HG03175 (cell line): ENCODE data around the gene KLK4.
"Not testable (repeated sequence)": the region's sequence is repeated elsewhere in the genome, so short reads cannot be mapped to it uniquely, and the experiment has no call there.

Experiments used
- ATAC-seq: cut with Tn5 transposase; IDR thresholded peaks from one replicate; pipeline ENCODE4 v1.9.1; 2021; ENCODE audit warnings: mild to moderate bottlenecking, moderate library complexity; ENCODE audit not compliant: unreplicated experiment

KLK4 gene

GRCh38 chr19:50916069-50916468 lies 4.9 kb upstream of the KLK4 start:
- no peak for ATAC-seq

- ATAC-seq: no peak
These were observed 1.8 kb upstream of the KLK4 start for GRCh38 chr19:50912727-50913716.

- ATAC-seq: no peak
These were observed 956 bp upstream of the KLK4 start for GRCh38 chr19:50912102-50912599.

GRCh38 chr19:50910722-50911121 lies 473 bp downstream of the KLK4 start:
- no peak for ATAC-seq

- peak; percentile 38 for ATAC-seq
These were observed 1.7 kb downstream of the KLK4 start for GRCh38 chr19:50909240-50910070.

GRCh38 chr19:50908336-50908735 lies 2.9 kb downstream of the KLK4 start:
- ATAC-seq: no peak

GRCh38 chr19:50906217-50906616 lies 5.0 kb downstream of the KLK4 start:
- ATAC-seq: no peak

GRCh38 chr19:50902640-50903039 lies 8.6 kb downstream of the KLK4 start:
- no peak for ATAC-seq

GRCh38 chr19:50899569-50899968 lies 11.6 kb downstream of the KLK4 start:
- ATAC-seq: no peak

- ATAC-seq: no peak
These were observed 13.2 kb downstream of the KLK4 start for GRCh38 chr19:50898018-50898417.

GRCh38 chr19:50897612-50898011 lies 13.6 kb downstream of the KLK4 start:
- ATAC-seq: no peak

- ATAC-seq: peak; percentile 41
These were observed 14.0 kb downstream of the KLK4 start for GRCh38 chr19:50897191-50897607.

- ATAC-seq: peak; percentile 83
These were observed 14.5 kb downstream of the KLK4 start for GRCh38 chr19:50896591-50897190.

GRCh38 chr19:50896089-50896590 lies 15.1 kb downstream of the KLK4 start:
- ATAC-seq: not testable (repeated sequence)

- ATAC-seq: no peak
These were observed 16.5 kb downstream of the KLK4 start for GRCh38 chr19:50894478-50895356.

GRCh38 chr19:50893047-50893736 lies 18.0 kb downstream of the KLK4 start:
- ATAC-seq: no peak

- no peak for ATAC-seq
These were observed 20.0 kb downstream of the KLK4 start for GRCh38 chr19:50891253-50891625.

GRCh38 chr19:50890422-50891252 lies 20.6 kb downstream of the KLK4 start:
- no peak for ATAC-seq
